Prostate gland (tissue), 1 donor: ENCODE results near the gene HSPA1B.

Experiments used
- POLR2A ChIP-seq: fragments of 450-650 bp; IDR thresholded peaks from one replicate; pipeline ENCODE4 v1.6.1; 2016; ENCODE audit warnings: antibody characterized with exemption, mild to moderate bottlenecking
- POLR2AphosphoS5 ChIP-seq: sonication (generic); formaldehyde crosslinking; IDR thresholded peaks from one replicate; pipeline ENCODE4 v1.6.1; 2017; ENCODE audit warnings: antibody characterized with exemption

GRCh38 chr6:31836474-31837368 lies 9.2 kb downstream of the HSPA1B start:
- TF ChIP-seq POLR2AphosphoS5 (no peak), POLR2A (no peak)
